H1 (cell line): ENCODE measurements around the gene ZPBP2. TPM values are rescaled to one million over a fixed set of nuclear protein-coding genes. Genes with fewer than 3 reads are reported as not detected.

Experiments used
- CTCF ChIA-PET: fragments of 300-600 bp; sonication (Branson Sonifier 250); formaldehyde crosslinking; loops from one replicate; lab custom pipeline; 2021; ENCODE audit not compliant: partially characterized antibody; lab: Charles Lee
- POLR2A ChIA-PET: fragments of 300-600 bp; sonication (Branson Sonifier 250); formaldehyde crosslinking; loops from one replicate; lab custom pipeline; 2021; ENCODE audit warnings: inconsistent platforms; ENCODE audit not compliant: partially characterized antibody; lab: Charles Lee
- DNase-seq, 2 experiments: peaks; one replicate each; pipeline versions ENCODE4 v3.0.0 to v3.0.0-alpha.2; 2010 to 2022; ENCODE audit warnings: low spot score in 2 of 2, low read depth in 1 of 2, mixed read lengths in 1 of 2
- FAIRE-seq: peaks from 2 replicates; lab custom pipeline; 2011; peaks lifted over from hg19 to GRCh38; lab: Jason Lieb, UNC
- H2AFZ ChIP-seq: 2 replicates; pipeline ENCODE4 v1.8.1; 2012; ENCODE audit warnings: low read length, inconsistent platforms
- H2AK5ac ChIP-seq: 2 replicates; pipeline ENCODE4 v1.6.1; 2013; ENCODE audit warnings: low read depth, low read length
- H2BK120ac ChIP-seq: replicated peaks from 2 replicates; pipeline ENCODE3; 2013; ENCODE audit warnings: low read depth, low read length, inconsistent platforms
- H2BK12ac ChIP-seq: 2 replicates; pipeline ENCODE4 v1.6.1; 2013; ENCODE audit warnings: low read depth, low read length
- H2BK15ac ChIP-seq: 2 replicates; pipeline ENCODE4 v1.6.1; 2013; ENCODE audit warnings: low read length
- H2BK20ac ChIP-seq: 2 replicates; pipeline ENCODE4 v1.6.1; 2013; ENCODE audit warnings: low read length
- H2BK5ac ChIP-seq: 2 replicates; pipeline ENCODE4 v1.6.1; 2013; ENCODE audit warnings: low read depth, low read length
- H3K14ac ChIP-seq: 2 replicates; pipeline ENCODE4 v1.6.1; 2013; ENCODE audit warnings: inconsistent platforms; ENCODE audit not compliant: insufficient read length
- H3K18ac ChIP-seq: 2 replicates; pipeline ENCODE4 v1.6.1; 2013; ENCODE audit warnings: low read length; ENCODE audit errors: extremely low read depth
- H3K23ac ChIP-seq: 2 replicates; pipeline ENCODE4 v1.6.1; 2013; ENCODE audit warnings: inconsistent platforms; ENCODE audit not compliant: insufficient read length
- H3K23me2 ChIP-seq: 2 replicates; pipeline ENCODE4 v1.6.1; 2013; ENCODE audit warnings: low read depth, low read length
- H3K27ac ChIP-seq: 2 replicates; pipeline ENCODE4 v1.6.1; 2011; ENCODE audit warnings: low read depth, low read length, inconsistent platforms
- H3K27me3 ChIP-seq, 4 experiments: replicated peaks in 1 of 4; 1 replicate in 1 of 4; 2 replicates in 3 of 4; pipeline versions ENCODE4 v1.6.1 to v1.8.1; 2011 to 2013; ENCODE audit warnings: low read length in 3 of 4, mild to moderate bottlenecking in 3 of 4, inconsistent platforms in 2 of 4, mixed read lengths in 2 of 4, moderate library complexity in 1 of 4; ENCODE audit not compliant: control insufficient read depth in 3 of 4, insufficient read depth in 3 of 4; ENCODE audit errors: extremely low read depth in 1 of 4
- H3K36me3 ChIP-seq, 4 experiments: 2 replicates each; pipeline versions ENCODE4 v1.6.1 to v1.8.1; 2011 to 2013; ENCODE audit warnings: mild to moderate bottlenecking in 4 of 4, low read length in 3 of 4, moderate library complexity in 2 of 4, control low read depth in 1 of 4, inconsistent platforms in 1 of 4; ENCODE audit not compliant: insufficient read depth in 4 of 4, control insufficient read depth in 2 of 4
- H3K4ac ChIP-seq: replicated peaks from 2 replicates; pipeline ENCODE3; 2013; ENCODE audit warnings: low read length, low read depth, mixed read lengths, inconsistent platforms; ENCODE audit not compliant: insufficient read length
- H3K4me1 ChIP-seq, 4 experiments: replicated peaks in 1 of 4; 1 replicate in 1 of 4; 2 replicates in 3 of 4; pipeline versions ENCODE4 v1.6.1 to v1.8.1; 2011 to 2013; ENCODE audit warnings: low read length in 3 of 4, inconsistent platforms in 2 of 4, mixed read lengths in 1 of 4; ENCODE audit not compliant: insufficient read depth in 4 of 4, control insufficient read depth in 3 of 4
- H3K4me2 ChIP-seq, 2 experiments: 2 replicates each; pipeline versions ENCODE4 v1.6.1 to v1.8.1; 2011 to 2013; ENCODE audit warnings: low read depth in 2 of 2, low read length in 2 of 2, control low read depth in 1 of 2, inconsistent platforms in 1 of 2, mild to moderate bottlenecking in 1 of 2; ENCODE audit not compliant: insufficient read depth in 1 of 2
- H3K4me3 ChIP-seq, 4 experiments: fragments of 200-600, 300-600 bp in 1 of 4; sonication (generic), shearing (Covaris generic), sonication (Bioruptor Twin) in 1 of 4; 2 replicates each; pipeline versions ENCODE4 v1.5.1 to v1.8.1; 2011 to 2016; ENCODE audit warnings: low read length in 4 of 4, low read depth in 3 of 4, control low read depth in 2 of 4, inconsistent platforms in 2 of 4, mild to moderate bottlenecking in 2 of 4, mixed read lengths in 1 of 4, moderate library complexity in 1 of 4; ENCODE audit not compliant: insufficient read depth in 2 of 4; ENCODE audit errors: extremely low read depth in 1 of 4
- H3K56ac ChIP-seq: replicated peaks from 2 replicates; pipeline ENCODE3; 2013; ENCODE audit warnings: low read depth, mild to moderate bottlenecking, mixed read lengths, low read length, inconsistent platforms; ENCODE audit not compliant: insufficient read length
- H3K79me1 ChIP-seq: 2 replicates; pipeline ENCODE4 v1.6.1; 2013; ENCODE audit warnings: low read depth, low read length, control low read depth
- H3K79me2 ChIP-seq, 2 experiments: 2 replicates each; pipeline versions ENCODE4 v1.6.1 to v1.8.1; 2012 to 2013; ENCODE audit warnings: low read length in 2 of 2, mild to moderate bottlenecking in 2 of 2, inconsistent platforms in 1 of 2; ENCODE audit not compliant: insufficient read depth in 2 of 2, control insufficient read depth in 1 of 2
- H3K9ac ChIP-seq, 4 experiments: replicated peaks in 1 of 4; 1 replicate in 1 of 4; 2 replicates in 3 of 4; pipeline versions ENCODE4 v1.6.1 to v1.8.1; 2011 to 2013; ENCODE audit warnings: low read depth in 3 of 4, low read length in 3 of 4, control low read depth in 2 of 4, mild to moderate bottlenecking in 2 of 4, moderate library complexity in 2 of 4, inconsistent platforms in 1 of 4; ENCODE audit errors: extremely low read depth in 1 of 4
- H3K9me3 ChIP-seq, 2 experiments: 2 replicates each; pipeline versions ENCODE4 v1.6.1 to v1.8.1; 2012 to 2013; ENCODE audit warnings: mild to moderate bottlenecking in 2 of 2, moderate library complexity in 2 of 2, control low read depth in 1 of 2, inconsistent platforms in 1 of 2, low read depth in 1 of 2, low read length in 1 of 2, mixed read lengths in 1 of 2; ENCODE audit not compliant: insufficient read depth in 2 of 2
- H4K20me1 ChIP-seq, 2 experiments: replicated peaks in 1 of 2; 2 replicates each; pipeline versions ENCODE3 to v1.8.1; 2011 to 2013; ENCODE audit warnings: inconsistent platforms in 2 of 2, low read length in 2 of 2, mild to moderate bottlenecking in 1 of 2; ENCODE audit not compliant: insufficient read depth in 2 of 2, control insufficient read depth in 1 of 2
- H4K5ac ChIP-seq: 2 replicates; pipeline ENCODE4 v1.6.1; 2013; ENCODE audit warnings: low read length, low read depth, mixed read lengths, inconsistent platforms; ENCODE audit not compliant: insufficient read length
- H4K8ac ChIP-seq: 2 replicates; pipeline ENCODE4 v1.8.0; 2013; ENCODE audit warnings: mild to moderate bottlenecking, moderate library complexity, low read length, inconsistent platforms; ENCODE audit not compliant: insufficient read depth; ENCODE audit errors: extremely low read depth
- H4K91ac ChIP-seq: replicated peaks from 2 replicates; pipeline ENCODE3; 2013; ENCODE audit warnings: low read length, mixed read lengths, inconsistent platforms; ENCODE audit not compliant: insufficient read length
- ATF3 ChIP-seq: IDR thresholded peaks from 2 replicates; pipeline ENCODE4 v1.6.1; 2011; ENCODE audit warnings: low read depth, mild to moderate bottlenecking, low read length; ENCODE audit not compliant: insufficient read depth
- BCL11A ChIP-seq, 2 experiments: IDR thresholded peaks; one replicate each; pipeline ENCODE4 v1.6.1; 2011; ENCODE audit warnings: low read depth in 2 of 2, low read length in 2 of 2, mild to moderate bottlenecking in 2 of 2
- TCF12 ChIP-seq: IDR thresholded peaks from 2 replicates; pipeline ENCODE4 v1.6.1; 2011; ENCODE audit warnings: low read depth, mild to moderate bottlenecking, low read length
- WGBS, 2 experiments: shearing (Covaris generic) in 1 of 2; methylation state at CpG; one replicate each; pipeline versions ENCODE4 v1.1.6 to v1.1.7; 2013 to 2015; ENCODE audit warnings: low lambda C conversion rate in 2 of 2, mixed read lengths in 2 of 2, inconsistent platforms in 1 of 2, low coverage in 1 of 2, missing lambda C conversion rate in 1 of 2; ENCODE audit not compliant: insufficient replicate concordance in 2 of 2, insufficient coverage in 1 of 2, insufficient read length in 1 of 2; ENCODE audit errors: extremely low coverage in 1 of 2, missing lambda C conversion rate in 1 of 2; 5-methylcytosine and 5-hydroxymethylcytosine counted together
- polyA plus RNA-seq, 7 experiments: library from polyadenylated mRNA; depleted of rRNA in 3 of 7; stranded (reverse) in 5 of 7; unstranded in 2 of 7; fragments of >200 nt in 5 of 7; fragments of 200-250 nt in 2 of 7; gene quantifications; 1 replicate in 5 of 7; 2 replicates in 1 of 7; 4 replicates in 1 of 7; pipeline versions ENCODE4 v1.2.1 to v1.2.3, GENCODE V29; 2011 to 2013; ENCODE audit warnings: missing spikeins in 2 of 7, mixed read lengths in 2 of 7
- total RNA-seq: library from RNA; stranded (reverse); fragmentation: NEBNext Ultra II Directional; extraction: Animal tissue kit (Norgen Biotek cat#: 25700); gene quantifications from 2 replicates; pipeline ENCODE4 v1.2.1, GENCODE V29; 2021

Gene ZPBP2
- total and polyA plus RNA-seq, 2 of the 8 experiments (the other 6 are each of a cell fraction or from before 2014, with no cell fraction given): not detected

- H3K79me1 ChIP-seq: no peaks in the 10 kb centered on the region
- no peak overlapping the region for H3K27ac ChIP-seq
- H3K23ac ChIP-seq: no peak overlapping the region
- H2BK12ac ChIP-seq: no peak overlapping the region
- no peak overlapping the region for H3K14ac ChIP-seq
- H4K8ac ChIP-seq: no peak overlapping the region
- no peak overlapping the region for H2BK15ac ChIP-seq
- no peaks in the 10 kb centered on the region for H3K79me2 ChIP-seq
- H4K91ac ChIP-seq: no peak overlapping the region
- no peak overlapping the region for H2BK20ac ChIP-seq
- H4K20me1 ChIP-seq: no peaks in the 10 kb centered on the region
- 97% methylated on average over 4 of the region's 4 CpGs; no CpG with 5 or more reads in 1 of the 2 experiments for WGBS, 2 experiments
- no peak overlapping the region for H3K4me3 ChIP-seq
- H2BK5ac ChIP-seq: no peak overlapping the region
- TF ChIP-seq ATF3: no peak
- no peak for TF ChIP-seq BCL11A (IDR thresholded peaks at IDR 0.05; ENCODE audit: low read depth in 2 of 2, low read length in 2 of 2)
- no peak for TF ChIP-seq TCF12
- H3K36me3 ChIP-seq: no peaks in the 10 kb centered on the region
- no peak overlapping the region for H2BK120ac ChIP-seq
- H3K9me3 ChIP-seq: peaks cover 10 to 16% of the 10 kb centered on the region in 2 experiments; a peak in 3 of 4 replicates
- no peak overlapping the region for H2AFZ ChIP-seq
- no peak overlapping the region for H4K5ac ChIP-seq
- no peak for FAIRE-seq
- no peaks in the 10 kb centered on the region for H3K4me1 ChIP-seq
- no peak overlapping the region for H3K18ac ChIP-seq
- H3K27me3 ChIP-seq: no peaks in the 10 kb centered on the region
- peaks cover 1% of the 10 kb centered on the region; the same call in 1 of the 2 replicates for H3K23me2 ChIP-seq
- H3K56ac ChIP-seq: no peak overlapping the region
- no peak overlapping the region for H3K9ac ChIP-seq
- POLR2A ChIA-PET: no interaction called here
- H3K4me2 ChIP-seq: no peak overlapping the region
- no peak overlapping the region for H2AK5ac ChIP-seq
- DNase-seq: no peak
- CTCF ChIA-PET: no interaction called here
- no peak overlapping the region for H3K4ac ChIP-seq
Observed at GRCh38 chr17:39828443-39828842, 39.6 kb upstream of the ZPBP2 start.
